Central memory CD4-positive, alpha-beta T cell (primary cell): ENCODE measurements around the gene CFAP46.
"Not testable (repeated sequence)": the region's sequence is repeated elsewhere in the genome, so short reads cannot be mapped to it uniquely, and the experiment has no call there.

Experiments used
- DNase-seq: peaks from one replicate; pipeline ENCODE4 v3.0.0; 2022

CFAP46 gene

DNA sequence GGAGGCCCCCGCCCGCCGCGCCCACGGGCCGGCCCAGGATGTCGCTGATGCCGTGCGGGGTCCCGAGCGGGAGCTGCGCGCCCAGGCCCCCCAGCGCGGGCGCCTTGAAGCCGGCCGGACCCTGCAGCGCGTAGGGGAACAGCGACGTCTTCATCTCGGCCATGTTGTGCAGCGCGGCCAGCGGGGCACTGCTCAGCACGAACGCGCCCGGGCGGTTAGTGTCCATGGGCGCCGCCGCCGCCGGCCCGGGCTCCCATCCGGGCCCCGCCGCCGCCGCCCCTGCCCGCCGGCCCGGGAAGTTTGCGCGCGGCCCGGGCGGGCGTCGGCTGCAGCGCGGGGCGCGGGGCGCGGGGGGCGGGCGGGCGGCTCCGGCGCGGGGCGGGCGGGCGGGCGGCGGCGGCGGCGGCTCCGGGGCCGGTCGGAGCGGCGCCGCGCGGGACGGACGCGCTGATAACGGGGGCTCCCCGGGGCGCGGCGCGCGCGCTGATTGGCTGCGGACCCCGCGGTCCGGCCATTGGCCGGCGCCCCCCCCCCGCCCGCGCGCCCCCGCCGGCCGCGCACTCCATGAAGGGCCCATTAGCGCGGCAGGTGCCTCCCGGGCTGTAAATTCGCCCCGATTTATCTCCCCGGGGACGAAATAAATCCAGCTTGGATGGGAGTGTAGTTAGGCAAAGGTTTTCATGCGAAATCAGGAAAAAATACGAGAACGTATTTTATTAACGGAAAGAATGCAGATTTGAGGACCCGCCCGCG, 156.5 kb downstream of the CFAP46 start, which contains the start of gene NKX6-2:
Gene NKX6-2 (minus strand): TSS at position 425 of the 753 bp plus-strand sequence. CDS start 199 bp downstream, at position 226.
- DNase-seq, result no peak

DNA sequence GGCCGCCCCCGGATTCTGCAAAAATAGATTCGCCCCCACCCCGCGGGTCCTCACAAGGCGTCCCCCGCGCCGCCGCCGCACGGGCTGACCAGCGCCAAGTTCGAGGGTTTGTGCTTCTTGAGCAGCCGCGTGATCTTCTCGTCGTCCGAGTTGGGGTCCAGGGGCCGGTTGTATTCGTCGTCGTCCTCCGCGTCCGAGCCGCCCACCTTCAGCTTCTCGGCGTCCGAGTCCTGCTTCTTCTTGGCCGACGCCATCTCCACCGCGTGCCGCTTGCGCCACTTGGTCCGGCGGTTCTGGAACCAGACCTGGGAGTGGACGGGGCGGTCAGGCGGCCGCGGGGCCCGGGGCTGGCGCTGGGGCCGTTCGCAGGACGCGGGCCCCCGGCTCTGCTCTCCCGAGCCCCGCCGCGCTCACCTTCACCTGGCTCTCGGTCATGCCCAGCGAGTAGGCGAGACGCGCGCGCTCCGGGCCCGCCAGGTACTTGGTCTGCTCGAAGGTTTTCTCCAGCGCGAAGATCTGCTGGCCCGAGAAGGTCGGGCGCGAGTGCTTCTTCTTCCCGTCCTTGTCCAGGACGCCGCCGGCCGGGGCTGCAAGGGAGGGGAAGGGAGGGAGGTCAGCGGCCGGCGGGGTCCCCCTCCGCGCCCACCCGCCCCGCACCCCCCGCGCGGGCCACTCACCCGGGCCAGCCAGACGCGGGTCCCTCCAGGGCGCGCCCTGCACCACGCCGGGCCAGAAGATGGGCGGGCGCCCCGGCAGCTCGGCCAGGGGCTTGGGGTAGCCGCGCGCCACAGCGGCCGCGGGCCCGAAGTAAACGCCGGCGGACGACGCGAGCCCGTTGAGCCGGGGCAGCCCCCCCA, 157.3 kb downstream of the CFAP46 start:
- DNase-seq, result no peak

DNA sequence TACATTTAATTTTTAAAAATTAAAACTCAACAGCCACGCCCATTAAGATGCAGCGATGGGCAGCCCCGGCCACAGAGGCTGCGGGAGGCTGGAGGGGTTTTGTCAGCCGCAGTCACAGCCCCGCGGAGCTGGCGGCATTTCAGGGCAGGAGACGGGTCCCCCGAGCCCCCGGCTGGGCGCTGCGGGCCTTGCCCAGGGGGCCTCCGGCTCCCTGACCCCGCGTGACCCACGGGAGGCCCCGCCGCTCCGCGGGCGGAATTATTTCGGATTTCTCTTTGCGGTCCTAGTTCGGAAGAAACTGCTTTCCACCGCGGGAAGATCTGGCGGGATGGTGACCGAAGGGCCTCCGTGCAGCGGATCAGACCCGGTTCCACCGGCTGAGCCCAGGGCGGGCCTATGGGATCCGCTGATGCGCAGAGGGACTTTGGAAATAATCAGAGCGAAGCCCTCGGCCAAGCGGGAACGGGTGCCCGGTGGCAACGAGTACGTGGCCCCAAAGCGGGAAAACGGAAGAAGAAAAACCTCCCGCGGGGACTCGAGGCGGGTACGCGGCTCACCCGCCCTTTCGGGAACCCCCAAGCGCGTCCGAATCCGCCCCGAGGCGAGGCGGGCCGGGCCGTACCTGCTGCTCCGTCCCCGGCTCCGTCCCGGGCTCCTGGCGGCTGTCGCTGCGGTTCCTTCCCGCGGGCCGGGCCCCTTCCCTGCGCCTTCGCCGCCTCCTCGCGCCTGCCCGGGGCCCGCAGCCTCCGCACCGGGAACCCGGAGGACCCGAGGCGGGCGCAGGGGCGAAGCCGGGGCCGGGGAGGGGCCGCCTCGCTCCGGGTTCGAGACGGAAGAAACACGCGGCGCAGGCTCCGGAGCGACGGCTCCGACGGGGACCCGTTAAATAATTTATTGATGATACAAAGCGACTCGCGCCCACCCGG, 158.2 kb downstream of the CFAP46 start:
- no peak for DNase-seq

DNA sequence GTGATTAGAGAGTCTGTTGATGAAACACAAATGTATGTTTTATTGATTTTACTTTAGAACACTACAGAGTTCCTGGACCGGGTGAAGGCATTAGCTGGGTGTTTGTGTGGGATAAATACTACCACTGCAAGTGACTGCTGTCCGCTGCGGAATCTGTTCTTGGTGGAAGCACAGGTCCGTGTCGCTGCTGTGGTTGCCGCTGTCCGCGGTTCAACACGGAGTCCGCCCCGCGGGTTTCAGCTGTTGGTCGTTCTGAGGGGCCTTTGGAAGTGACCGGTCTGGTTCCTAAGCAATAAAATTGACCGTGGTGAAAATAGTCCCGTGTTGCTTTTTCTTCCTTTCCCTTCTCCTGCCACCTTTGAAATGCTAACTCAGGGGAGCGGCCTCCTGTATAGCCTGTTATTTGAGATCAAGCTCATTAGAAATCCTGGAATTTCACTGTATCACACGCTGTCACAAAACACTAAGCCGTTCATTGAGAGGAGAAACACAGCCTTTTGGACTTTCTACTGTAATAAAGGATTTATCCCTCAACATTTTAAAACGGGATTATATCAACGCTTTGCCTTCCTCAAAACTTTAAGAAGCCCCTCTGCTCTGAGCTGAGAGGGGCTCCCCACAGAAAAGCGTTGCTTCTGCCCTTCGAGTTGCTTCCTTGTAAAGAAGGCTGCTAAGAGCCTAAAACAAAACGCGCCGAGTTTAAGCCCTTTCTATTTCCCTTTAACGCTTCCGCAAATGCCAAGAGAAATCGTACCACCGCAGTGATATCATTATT, 159.0 kb downstream of the CFAP46 start:
- no peak for DNase-seq

DNA sequence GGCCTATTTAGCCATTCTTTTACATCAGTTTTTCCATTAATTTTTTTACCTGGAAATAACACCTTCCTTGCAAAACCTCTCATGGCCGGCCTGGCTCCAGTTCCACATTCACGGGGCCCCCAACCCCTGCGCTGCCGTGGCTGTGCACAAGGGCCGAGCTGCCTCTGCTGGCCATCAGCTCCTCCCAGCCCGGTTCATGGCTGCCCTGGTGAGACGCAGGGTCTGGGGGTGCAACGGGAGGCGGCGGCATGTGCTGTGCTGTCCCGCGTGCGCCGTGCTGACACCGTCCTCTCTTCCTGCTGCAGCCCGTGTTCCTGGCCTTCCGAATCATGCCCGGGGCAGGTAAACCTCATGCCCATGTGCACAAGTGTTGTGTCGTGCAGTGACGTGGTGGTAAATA, 160.8 kb downstream of the CFAP46 start:
- no peak for DNase-seq

DNA sequence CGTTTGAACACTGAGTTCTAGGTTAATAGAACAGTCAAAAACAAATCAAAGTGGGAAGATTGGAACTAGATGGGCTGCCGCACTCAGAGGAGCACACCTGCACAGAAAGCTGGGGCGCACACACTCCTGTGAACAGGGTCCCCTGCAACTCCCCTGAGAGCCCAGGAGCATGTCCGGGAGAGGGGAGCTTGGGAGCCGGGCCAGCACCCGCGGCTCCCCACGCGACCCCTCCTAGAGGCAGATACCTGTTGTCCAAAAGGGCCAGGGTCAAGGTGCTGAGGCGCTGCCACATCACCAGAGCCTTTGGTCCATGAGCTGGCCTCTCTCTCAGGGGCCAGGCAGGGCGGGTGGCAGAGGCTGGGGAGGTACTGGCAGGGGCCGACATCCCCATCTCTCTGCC, 162.0 kb downstream of the CFAP46 start:
- no peak for DNase-seq

DNA sequence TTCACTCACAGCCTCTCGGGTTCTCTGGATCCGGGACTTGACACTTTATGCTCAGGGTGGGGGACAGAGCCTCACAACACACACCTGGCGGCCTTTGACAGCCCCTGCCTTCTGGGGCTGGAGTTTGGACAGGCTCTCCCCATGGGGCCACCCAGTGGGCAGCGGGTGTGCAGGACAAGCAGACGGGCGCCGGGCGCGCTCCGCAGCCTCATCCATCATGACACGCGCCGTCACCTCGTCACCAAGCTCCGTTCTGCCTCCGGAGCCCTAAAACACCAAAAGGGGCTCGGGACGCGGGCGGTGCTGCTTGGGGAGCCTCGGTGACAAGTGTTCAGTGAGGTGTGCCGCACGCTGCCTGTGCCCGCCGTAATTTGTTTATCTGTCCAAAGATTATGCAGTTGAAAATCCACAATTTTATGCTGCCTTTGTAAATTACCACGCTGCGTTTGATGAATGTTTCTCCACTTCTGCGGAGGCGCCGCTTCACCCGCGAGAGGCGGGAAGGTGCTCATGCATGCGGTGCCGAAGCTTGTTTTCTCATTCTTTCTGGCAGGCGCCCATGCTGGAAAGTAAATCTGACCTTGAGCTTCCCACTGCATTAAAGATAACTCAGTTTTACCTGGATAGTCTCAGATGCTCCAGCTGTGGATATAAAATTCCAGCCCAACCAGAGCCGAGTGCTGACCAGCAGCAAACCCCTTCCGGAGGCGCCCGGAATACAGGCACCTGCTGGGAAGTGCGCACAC, 162.6 kb downstream of the CFAP46 start:
- no peak for DNase-seq

DNA sequence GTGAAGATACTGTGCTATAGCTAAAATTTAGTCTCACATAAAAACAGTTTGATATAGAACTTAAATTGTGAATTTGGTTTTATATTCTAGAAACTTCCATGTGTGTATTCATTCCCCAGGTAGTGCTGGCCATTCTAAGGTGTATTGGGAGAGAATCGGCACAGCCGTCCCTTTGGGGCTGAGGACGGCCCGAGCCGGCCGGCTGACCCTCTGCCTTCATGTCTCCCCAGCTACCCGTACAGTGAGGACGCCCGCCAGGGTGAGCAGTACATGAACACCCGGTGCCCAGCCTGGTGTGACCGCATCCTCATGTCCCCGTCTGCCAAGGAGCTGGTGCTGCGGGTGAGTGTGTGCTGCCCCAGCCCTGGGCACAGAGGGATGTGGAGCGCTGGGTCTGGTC, 164.9 kb downstream of the CFAP46 start:
- no peak for DNase-seq

DNA sequence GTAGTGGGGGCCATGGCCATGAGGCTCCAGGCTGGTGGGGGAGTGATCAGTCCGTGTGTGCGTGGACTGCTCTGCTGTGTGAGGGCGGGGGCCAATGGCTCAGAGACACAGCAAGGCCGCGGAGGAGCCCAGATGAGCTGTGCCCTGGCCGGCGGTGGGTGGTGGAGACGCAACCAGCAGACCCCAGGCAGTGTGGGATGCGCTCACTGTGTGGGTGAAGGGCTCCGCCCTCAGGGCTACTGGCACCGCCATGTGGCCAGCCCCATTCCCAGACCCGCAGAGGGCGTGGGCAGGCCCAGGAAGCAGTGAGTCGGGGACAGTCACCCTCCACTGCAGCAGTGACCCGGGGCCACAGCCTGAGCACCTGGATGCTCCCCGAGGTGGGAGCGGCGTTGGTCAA, 165.5 kb downstream of the CFAP46 start:
- DNase-seq, result no peak

DNA sequence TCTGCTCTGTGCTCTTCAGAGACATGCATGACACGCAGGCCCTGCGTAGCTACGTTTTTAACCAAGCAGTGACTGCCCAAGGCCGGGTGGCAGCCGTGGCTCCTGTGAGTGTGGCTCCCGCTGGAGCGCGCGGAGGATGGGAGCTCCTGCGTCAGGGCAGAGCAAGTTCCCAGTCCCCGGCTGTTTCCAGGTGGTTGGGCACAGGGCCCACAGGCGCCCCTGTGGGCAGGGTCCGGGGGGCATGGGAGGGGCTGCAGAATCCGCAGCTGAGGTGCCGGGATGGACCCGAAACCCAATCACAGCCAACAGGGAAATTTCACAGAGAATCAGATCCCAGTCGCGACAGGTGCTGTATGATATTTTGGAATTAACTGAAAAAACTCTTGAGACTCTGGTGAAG, 166.2 kb downstream of the CFAP46 start:
- no peak for DNase-seq

DNA sequence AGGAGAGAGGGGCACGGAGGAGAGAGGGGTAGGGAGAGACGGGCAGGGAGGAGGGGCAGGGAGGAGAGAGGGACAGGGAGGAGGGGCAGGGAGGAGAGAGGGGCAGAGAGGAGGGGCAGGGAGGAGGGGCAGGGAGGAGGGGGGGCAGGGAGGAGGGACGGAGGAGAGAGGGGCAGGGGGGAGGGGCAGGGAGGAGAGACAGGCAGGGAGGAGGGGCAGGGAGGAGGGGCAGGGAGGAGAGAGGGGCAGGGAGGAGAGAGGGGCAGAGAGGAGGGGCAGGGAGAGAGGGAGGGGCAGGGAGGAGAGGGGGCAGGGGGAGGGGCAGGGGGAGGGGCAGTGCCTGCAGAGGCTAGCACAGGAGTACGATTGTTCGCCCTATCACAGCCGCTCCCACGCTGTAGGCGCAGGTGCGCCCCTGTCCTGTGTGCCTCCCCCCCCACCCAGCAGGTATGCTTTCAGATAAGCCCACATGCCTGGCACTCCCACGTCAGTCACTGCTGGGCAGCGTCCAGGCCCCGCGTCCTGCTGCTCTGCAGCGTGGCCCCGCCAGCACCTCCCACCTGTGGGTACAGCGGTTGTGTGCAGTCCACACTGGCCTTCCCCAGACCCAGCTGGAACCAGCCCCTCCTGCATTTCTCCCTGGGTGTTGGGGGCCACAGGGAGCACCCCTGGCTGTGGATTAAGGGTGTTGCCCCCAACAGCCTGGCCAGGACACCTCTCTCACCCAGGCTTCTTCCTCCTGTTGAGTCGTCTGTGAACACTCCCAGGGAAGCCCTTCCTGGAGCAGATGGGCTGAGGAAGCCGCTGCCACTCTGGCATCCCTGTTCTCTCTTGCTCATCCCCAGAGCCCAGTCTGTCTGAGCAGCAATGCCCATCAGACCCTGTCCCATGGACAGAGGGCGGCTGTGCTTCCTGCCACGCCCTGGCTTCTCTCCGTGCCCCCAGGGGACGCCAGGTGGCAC, 167.2 kb downstream of the CFAP46 start:
- DNase-seq, result no peak

DNA sequence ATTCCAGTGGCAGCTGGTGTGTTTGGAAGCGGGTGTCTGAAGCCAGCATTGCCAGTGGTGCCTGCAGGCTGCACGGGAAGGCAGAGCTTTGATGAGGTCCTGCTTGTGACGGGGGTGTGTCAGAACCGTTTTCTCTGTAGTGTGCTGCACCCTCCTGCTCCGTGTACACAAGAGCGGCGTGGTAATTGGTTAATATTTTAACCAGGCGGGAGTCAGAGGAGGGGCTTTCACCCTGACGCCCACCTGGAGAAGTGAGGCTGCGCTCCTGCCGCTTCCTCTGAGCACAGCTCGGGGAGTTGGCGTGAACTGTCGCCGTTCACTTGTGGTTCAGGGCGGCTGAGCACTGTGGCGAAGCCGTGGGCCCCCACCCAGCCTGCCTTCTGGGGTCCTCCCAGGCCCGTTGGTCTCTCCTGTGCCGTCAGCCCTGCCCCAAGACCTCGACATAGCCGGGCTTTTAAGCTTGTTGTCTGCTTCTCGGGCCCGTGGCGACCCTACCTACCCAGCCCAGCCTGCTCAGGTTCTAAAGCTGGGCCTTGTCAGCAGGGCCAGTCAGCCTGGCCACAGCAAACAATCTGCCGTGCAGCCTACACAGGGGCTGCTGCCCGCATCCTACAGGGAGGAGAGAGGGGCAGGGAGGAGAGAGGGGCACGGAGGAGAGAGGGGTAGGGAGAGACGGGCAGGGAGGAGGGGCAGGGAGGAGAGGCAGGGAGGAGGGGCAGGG, 168.0 kb downstream of the CFAP46 start:
- DNase-seq, result no peak

DNA sequence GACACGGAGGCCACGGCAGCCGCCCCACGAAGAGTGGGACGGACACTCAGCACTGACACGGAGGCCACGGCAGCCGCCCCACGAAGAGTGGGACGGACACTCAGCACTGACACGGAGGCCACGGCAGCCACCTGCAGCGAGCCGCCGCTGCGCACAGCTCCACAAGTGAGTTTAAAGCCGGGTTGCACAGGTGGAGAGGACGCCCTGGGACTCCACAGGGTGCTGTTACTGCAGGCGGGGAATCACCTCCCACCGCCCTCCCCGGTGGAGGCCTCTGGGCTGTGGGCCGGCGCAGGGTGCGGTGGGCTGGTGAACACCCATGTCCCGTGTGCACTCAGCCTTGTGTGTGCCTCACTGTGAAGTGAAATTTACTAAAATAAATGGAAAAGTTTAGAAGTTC, 169.6 kb downstream of the CFAP46 start:
- DNase-seq, result not testable (repeated sequence)

DNA sequence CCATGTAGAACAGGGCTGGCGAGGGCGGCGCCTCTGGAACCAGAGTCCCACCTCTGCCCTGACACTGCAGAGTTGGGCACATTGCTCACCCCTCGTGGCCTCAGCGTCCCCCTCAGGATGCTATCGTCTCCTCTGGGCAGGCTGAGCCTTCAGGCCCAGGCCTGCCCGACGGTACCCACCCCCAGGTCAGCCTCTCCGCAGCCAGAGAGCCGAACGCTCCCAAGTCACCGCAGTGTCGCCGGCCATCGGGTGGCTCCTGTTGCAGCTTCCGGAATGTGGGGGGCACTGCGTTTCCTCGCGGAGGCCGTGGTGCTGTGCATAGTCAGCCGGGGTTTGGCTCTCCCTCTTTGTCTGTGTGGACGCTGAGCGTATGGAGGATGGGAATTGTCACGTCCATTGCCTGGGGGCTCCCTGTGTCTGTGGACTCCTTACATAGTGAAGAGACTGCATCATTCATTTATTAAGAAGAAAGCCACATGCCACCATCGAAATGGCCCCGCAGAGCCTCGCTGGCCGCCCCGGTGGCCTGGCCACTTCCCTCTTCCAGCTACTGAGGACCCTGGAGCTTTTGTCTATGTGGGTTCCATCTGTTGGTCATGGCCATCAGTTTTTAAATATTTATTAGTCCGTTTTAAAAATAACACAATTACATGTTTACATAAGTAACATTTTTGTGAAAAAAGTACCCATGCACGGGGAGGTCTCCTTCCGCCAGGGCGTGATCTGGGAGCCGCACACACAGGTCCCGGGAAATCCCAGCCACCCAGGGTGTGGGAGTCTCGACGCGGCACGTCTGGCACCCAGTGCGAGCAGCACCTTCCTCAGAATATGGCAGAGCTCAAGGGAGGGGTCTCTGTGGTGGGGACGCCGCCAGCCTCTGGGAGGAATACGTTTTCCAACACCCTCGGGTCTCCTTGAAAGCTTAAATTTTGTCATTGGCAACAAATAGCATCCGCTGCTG, 172.0 kb downstream of the CFAP46 start:
- no peak for DNase-seq

DNA sequence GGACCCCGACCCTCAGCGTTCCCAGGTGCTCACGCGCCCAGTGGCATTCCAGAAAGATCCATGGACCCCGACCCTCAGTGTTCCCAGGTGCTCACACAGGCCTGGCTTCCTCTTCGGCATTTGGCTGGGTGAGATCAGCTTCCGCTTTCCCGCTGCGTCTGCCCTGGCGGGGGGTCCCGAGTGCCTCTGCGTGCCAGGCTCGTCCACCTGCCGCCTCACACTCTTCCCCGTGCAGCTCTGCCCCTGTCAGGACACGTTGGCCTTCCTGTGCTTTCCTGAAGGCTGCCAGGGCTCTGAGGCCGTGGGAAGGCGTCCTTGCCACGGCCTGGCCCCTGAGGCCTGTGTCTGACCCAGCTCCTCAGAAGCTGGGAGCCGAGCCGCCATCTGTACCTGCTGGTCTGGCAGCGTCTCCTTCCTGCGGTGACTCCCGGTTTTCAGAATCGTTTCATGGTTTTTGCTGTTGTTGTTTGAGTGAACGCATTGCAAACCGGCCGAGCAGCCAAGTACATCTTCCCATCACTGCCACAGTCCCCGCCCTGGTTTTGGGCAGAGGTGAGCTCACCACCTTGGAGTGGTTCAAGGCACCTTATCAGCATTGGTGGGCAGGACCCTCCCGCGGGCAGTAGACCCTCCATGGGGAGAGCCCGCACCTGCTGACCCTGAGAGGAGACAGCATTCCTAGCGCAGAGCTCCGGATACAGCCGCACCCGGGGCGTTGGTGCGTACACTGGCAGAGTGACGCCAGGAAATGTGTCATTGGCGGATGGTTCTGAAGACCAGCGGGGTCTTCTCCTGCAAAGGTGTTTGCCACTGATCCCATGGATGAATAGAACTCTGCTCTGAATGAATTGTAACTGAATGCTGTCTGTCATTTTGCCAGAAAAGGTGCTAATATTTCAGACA, 173.8 kb downstream of the CFAP46 start:
- no peak for DNase-seq

DNA sequence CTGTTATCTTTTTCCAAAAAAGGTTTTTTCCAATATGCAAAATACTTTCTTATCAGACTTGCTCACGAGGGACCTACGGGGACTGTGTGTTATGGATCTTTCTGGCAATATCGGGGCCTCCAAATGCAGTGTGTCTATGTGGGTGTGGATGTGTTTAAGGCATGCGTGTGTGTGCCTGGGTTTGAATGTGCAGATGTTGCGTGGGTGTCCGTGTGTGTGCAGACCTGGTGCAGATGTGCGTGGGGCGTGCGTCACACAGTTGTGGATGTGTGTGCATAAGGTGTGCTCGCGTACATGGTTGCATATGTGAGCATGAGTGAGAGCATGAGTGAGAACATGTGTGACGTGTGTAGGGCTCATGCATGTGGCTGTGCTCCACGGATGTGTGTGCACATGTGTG, 176.1 kb downstream of the CFAP46 start:
- DNase-seq, result no peak

DNA sequence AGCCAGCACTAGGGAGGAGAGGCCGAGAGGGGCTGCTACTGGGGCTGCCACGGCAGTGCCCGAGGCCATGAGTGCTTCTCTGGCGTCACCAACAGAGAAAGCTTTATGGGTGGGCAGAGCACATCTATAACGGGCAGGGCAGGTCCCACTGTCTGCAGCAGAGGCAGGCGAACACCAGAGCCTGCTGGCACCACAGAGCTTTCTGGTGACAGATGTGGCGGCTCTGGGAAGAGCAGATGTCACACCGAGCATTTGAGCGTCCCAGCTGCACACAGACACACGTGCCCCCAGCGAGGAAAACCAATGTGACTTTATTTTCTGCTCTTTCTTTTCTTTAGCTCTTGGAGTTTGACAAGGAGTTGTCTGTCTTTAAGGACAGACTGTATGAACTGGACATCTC, 176.9 kb downstream of the CFAP46 start:
- DNase-seq, result no peak
